Glomerular visceral epithelial cell (primary cell): ENCODE data around the gene CATSPERE.

Experiments used
- DNase-seq: peaks from one replicate; pipeline ENCODE4 v3.0.0-alpha.2; 2016; ENCODE audit errors: extremely low spot score

Gene CATSPERE

GRCh38 chr1:244461245-244462071, at the start of gene CATSPERE:
Gene CATSPERE (plus strand): TSS chr1:244461273. CDS start chr1:244461430, 157 bp downstream.
- DNase-seq, result peak; percentile 56

GRCh38 chr1:244412176-244412575, 48.9 kb upstream of the CATSPERE start:
- no peak for DNase-seq

DNA sequence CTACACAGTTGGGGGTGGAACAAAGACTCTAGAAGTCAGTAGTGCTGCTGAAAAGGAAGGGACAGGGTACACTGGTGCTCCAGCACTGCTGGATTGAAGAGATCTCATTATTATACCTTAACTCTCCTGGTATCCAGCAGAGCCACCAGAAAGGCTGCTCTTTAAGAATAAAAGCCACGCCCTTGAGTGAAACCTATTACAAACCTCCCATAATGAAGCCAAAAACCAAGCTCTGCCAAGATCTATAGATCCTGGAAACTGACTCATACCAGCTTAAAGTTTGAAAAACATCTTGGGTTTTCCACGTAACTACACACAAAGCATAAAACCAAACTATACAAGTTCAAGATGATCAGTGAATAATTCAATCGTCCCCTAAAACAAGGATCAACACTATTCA, 47.3 kb upstream of the CATSPERE start:
- no peak for DNase-seq

DNA sequence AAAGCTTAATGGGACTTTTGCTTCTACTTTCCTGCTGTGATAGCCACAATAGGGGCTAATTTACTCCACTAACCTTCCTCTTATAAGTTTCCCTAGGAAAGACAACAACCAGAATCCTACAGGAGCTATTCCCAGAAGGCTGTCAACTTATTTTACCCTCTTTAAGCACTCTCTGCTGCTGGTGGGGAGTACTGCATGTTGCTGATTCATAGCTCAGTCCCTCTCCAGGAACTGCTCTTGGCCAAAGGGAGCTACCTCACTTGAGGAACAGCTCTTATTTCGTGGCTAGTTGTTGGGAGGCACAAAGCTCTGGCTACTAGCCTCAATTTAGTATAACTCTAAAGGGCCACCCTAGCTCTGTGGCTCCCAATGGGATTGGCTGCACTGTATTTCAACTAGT, 46.5 kb upstream of the CATSPERE start:
- DNase-seq, result no peak

DNA sequence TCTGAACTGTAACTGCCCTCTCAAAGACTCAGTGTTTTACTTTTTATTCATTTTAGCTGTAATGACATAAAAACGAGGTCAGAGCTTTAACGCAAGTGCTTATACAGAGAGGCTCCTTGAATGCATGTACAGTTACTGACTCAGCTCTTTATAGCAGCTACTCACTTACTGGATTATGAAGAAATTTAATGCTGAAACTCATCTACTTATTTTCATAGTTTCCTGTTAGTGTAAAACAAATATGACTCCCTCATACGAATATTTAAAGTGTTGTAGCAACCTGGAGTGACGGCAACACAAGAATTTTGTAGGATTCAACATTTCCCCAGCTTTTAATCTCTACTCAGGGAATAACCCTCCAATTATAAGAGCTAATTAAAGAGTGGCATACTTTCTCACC, 42.0 kb upstream of the CATSPERE start:
- DNase-seq, result no peak

DNA sequence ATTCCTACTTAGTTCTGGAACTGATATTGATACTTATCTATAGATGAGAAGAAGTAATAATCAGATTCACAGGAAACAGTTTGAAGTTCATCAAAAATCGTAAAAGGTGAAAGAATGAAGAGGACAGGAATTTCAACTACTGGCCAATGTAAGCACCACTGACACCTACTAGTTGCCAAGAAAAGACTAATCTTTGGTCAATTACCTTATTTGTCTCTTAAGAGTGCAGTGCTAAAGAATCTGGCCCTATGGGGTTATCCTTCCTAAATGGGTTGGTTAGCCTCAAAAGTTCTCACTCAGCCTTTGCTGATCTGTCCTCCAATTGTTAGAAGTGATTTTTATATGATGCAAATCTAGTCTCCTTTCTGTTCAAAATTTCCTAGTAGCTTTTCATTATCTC, 38.9 kb upstream of the CATSPERE start:
- no peak for DNase-seq

DNA sequence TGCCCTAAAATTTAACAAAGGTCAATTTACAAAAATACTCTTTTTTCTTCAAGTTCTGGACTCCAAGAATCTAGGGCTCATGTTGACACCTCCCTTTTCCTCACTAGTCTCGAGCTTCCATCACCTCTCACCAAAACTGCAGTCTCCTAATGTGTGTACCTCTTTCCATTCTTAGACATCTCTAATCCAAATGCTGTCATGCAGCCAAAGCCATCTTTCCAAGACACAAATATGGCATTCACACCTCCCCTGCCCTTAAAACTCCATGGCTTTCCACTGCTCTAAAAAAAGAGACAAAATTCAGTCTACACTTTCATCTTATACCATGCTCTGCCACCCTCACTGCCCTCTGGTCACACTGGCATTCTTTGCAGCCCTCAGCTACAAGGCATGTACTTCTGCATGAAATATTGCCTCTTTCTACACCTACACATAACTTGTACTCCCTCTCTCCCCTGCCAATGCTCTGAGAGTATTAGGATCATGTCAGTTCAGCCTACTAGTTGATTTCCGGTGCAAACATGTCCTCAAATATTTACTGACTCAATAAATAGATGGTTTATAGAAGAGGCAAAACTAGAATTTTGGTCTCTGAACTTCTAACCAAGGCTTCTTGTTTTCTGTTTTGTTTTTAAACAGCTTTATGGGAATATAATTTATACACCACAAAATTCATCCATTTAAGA, 36.3 kb upstream of the CATSPERE start:
- no peak for DNase-seq

GRCh38 chr1:244427647-244428046, 33.4 kb upstream of the CATSPERE start:
- DNase-seq, result no peak

- no peak for DNase-seq
Observed at GRCh38 chr1:244429818-244430217, 31.3 kb upstream of the CATSPERE start.

- no peak for DNase-seq
Observed at GRCh38 chr1:244431166-244431565, 29.9 kb upstream of the CATSPERE start.

DNA sequence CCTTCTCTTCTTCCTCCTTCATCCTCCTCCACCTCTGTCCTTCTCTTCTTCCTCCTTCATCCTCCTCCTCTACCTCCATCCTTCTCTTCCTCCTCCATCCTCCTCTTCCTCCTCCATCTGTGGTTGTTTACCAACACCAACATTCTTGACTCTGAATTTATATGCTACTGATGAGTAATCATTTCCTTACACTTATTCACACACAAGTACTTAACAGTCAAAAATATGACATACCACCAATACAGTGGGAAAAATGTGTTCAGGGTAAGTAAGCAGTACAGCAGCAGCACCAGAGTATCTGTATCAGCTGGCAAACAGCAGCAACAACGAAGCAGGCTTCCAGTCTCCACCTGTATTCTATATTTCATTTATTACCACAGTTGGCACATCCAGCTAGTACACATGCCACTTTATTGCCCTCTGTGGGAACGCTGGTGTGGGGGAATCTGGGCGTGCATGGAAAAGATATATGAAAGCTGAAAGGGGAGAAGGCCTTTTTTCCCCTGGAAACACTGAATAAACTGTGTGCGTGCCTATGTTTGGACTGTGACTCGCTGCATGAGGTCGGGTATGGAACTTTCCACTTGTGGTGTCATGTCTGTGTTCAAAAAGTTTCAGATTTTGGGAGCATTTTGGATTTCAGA, 25.4 kb upstream of the CATSPERE start:
- DNase-seq, result peak; percentile 50

DNA sequence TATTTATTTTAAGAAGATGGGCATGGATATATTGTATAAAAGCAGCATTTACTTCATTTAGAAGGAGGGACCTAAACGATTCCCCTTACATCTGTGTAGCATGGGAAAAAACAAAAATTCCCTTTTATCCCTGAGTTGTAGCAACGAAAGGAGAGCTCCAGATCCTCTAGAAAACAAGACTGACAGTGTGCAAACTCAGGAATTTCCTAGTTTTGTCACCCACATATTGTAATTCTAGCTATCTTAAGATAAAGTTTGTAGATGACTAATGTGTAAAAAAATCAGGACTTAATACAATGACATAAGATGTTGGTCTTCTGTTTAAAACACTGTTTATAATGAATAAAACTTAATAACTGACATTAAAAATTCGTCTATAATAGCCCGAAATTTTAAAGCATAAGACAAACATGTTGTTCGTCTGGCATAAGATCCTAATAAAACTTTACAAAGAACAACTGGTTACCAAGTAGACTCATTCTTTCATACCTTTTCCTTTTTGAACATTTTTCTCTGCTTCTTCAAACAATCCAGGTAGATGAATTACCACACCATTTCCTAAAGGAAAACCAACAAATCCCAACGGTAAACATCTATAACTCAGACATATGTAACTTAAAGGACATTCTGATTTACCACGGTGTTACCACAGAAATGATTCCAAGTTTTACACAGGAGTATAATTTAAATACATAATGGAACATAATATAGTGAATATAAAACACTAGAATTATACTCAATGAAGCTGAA, 24.6 kb upstream of the CATSPERE start:
- DNase-seq, result no peak

DNA sequence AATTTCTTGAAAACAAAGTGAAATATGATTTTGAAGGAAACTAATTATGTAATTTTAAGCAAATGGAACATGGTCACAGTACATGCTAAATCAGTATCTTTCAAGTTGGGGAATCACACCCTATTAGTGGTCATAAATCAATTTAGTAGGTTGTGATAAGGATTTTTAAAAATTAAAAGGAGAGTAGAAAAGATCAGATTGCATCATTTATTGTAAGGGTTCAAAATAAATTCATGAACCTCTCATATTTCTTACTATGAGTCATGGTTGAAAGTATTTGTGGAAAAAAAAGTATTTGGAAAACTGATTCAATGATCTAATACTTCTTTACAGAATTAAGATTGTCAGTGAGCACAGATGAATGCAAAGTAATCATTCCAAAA, 24.0 kb upstream of the CATSPERE start:
- no peak for DNase-seq

GRCh38 chr1:244439391-244440032, 21.6 kb upstream of the CATSPERE start:
- DNase-seq, result no peak

DNA sequence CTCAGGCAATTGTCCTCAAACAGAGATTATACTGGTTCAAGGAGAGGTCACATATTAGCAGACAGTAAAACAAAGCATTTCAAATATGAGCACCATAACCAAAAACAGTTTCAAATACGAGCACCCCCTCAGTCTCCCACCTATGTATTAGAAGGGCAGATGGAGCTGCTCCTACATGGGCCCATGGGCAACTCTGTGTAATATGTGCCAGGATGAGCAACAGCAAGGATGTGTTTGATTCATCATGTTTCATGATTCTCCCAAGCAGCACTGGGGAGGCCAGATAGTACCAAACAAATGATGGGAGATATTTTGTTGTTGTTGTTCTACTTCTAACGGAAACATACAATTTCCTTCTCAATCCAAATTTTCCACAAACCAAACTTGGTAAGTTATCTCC, 18.2 kb upstream of the CATSPERE start:
- no peak for DNase-seq

DNA sequence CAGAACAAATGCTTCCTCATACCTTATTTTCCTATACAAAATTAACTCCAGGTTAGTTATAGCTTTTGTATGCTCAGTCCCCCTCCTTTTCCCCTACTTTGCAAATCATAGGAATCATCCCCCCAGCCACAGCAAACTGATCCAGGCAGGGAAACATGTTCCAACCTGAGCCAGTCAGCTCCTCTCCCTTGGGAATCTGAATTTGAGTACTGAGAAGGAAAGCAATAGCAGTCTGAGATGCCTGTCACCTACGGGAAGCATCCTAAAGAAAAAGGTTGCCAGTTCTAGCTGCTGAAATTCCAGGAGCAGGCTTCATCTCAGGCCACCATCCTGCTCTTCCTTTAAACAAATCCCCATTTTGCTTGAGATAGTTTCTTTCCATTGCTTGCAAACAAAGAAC, 16.2 kb upstream of the CATSPERE start:
- no peak for DNase-seq

- DNase-seq, result no peak
Observed at GRCh38 chr1:244445320-244446181, 15.5 kb upstream of the CATSPERE start.

DNA sequence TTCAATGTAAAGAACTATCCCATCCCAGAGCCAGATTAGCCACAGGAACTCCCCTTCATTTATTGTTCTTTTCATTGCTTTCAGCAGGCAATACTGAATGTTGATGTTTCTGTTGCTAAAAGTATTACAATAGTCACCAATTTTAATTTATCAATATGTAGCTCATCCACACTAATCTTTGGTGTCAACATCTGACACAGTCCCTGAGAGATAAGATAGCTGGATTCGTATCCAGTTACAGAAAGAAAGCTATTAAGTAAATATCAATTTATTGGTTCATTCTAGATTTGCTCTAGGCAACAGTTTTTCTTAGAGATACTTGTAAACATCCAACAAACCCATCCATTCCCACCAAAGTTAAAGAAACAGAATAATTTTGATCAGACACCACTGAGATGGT, 14.0 kb upstream of the CATSPERE start:
- DNase-seq, result no peak

- DNase-seq, result no peak
Observed at GRCh38 chr1:244447552-244447951, 13.5 kb upstream of the CATSPERE start.

- DNase-seq, result no peak
Observed at GRCh38 chr1:244448279-244449036, 12.6 kb upstream of the CATSPERE start.
